DLD1 (cell line): ENCODE results near the gene CHRDL2.
"Not testable (repeated sequence)": the region's sequence is repeated elsewhere in the genome, so short reads cannot be mapped to it uniquely, and the experiment has no call there.

Experiments used
- in situ Hi-C: cut with HindIII; loops from 2 replicates; pipeline ENCODE4 v1.10.0; 2017; ENCODE audit warnings: low sequenced_read_pairs

CHRDL2 gene

GRCh38 chr11:74731301-74732094 lies at the start of gene CHRDL2:
Gene CHRDL2, minus strand, starts transcription at chr11:74731426. Its CDS starts 538 bp downstream, at chr11:74730888.
- in situ Hi-C loops, result no loop called here

- in situ Hi-C loops, result no loop called here
Measured at GRCh38 chr11:74780248-74781005, 49.2 kb upstream of the CHRDL2 start.

GRCh38 chr11:74778581-74778980 lies 47.4 kb upstream of the CHRDL2 start:
- in situ Hi-C loops, result no loop called here

GRCh38 chr11:74777877-74778276 lies 46.7 kb upstream of the CHRDL2 start:
- in situ Hi-C loops, result no loop called here

- in situ Hi-C loops, result no loop called here
Measured at GRCh38 chr11:74777038-74777437, 45.8 kb upstream of the CHRDL2 start.

- in situ Hi-C loops, result no loop called here
Measured at GRCh38 chr11:74776546-74776945, 45.3 kb upstream of the CHRDL2 start.

- in situ Hi-C loops, result no loop called here
Measured at GRCh38 chr11:74775762-74776161, 44.5 kb upstream of the CHRDL2 start.

GRCh38 chr11:74773476-74773875 lies 42.2 kb upstream of the CHRDL2 start:
- in situ Hi-C loops, result no loop called here

GRCh38 chr11:74771139-74771538 lies 39.9 kb upstream of the CHRDL2 start:
- in situ Hi-C loops, result no loop called here

GRCh38 chr11:74770456-74770855 lies 39.2 kb upstream of the CHRDL2 start:
- in situ Hi-C loops, result no loop called here

- in situ Hi-C loops, result no loop called here
Measured at GRCh38 chr11:74769055-74769707, 38.0 kb upstream of the CHRDL2 start.

- in situ Hi-C loops, result not testable (repeated sequence)
Measured at GRCh38 chr11:74768172-74768651, 37.0 kb upstream of the CHRDL2 start.

GRCh38 chr11:74766905-74767304 lies 35.7 kb upstream of the CHRDL2 start:
- in situ Hi-C loops, result no loop called here

GRCh38 chr11:74756571-74756970 lies 25.3 kb upstream of the CHRDL2 start:
- in situ Hi-C loops, result no loop called here

- in situ Hi-C loops, result no loop called here
Measured at GRCh38 chr11:74755395-74755995, 24.3 kb upstream of the CHRDL2 start.

GRCh38 chr11:74754507-74755252 lies 23.5 kb upstream of the CHRDL2 start:
- in situ Hi-C loops, result no loop called here

GRCh38 chr11:74751303-74751702 lies 20.1 kb upstream of the CHRDL2 start:
- in situ Hi-C loops, result no loop called here

GRCh38 chr11:74750598-74750997 lies 19.4 kb upstream of the CHRDL2 start:
- in situ Hi-C loops, result not testable (repeated sequence)

GRCh38 chr11:74749965-74750296 lies 18.7 kb upstream of the CHRDL2 start:
- in situ Hi-C loops, result no loop called here

GRCh38 chr11:74749127-74749964 lies 18.1 kb upstream of the CHRDL2 start:
- in situ Hi-C loops, result no loop called here
